HEK293 (cell line): ENCODE measurements around the gene GMDS.
A peak's percentile ranks its signal among the peaks of the same experiment; 100 is the strongest.

Experiments
- HOXA7 ChIP-seq: sonication (generic); formaldehyde crosslinking; IDR thresholded peaks from 2 replicates; pipeline ENCODE4 v1.8.1; 2022; ENCODE audit warnings: missing genetic modification reagents, borderline replicate concordance
- HOXD13 ChIP-seq: sonication (generic); formaldehyde crosslinking; IDR thresholded peaks from 2 replicates; pipeline ENCODE4 v1.8.0; 2022; ENCODE audit warnings: missing genetic modification reagents, borderline replicate concordance
- KLF16 ChIP-seq: fragments of 450-650 bp; formaldehyde crosslinking; IDR thresholded peaks from 2 replicates; pipeline ENCODE4 v1.5.1; 2017; ENCODE audit warnings: missing biosample characterization, missing genetic modification characterization
- KLF7 ChIP-seq: fragments of 450-650 bp; formaldehyde crosslinking; IDR thresholded peaks from 2 replicates; pipeline ENCODE4 v1.5.1; 2016; ENCODE audit warnings: missing biosample characterization, missing genetic modification characterization, borderline replicate concordance
- KLF9 ChIP-seq: fragments of 450-650 bp; formaldehyde crosslinking; IDR thresholded peaks from 2 replicates; pipeline ENCODE4 v1.5.1; 2016; ENCODE audit warnings: missing biosample characterization, missing genetic modification characterization, low read depth
- MEIS1 ChIP-seq: sonication (generic); formaldehyde crosslinking; IDR thresholded peaks from 2 replicates; pipeline ENCODE4 v1.8.1; 2022; ENCODE audit warnings: missing genetic modification reagents, mild to moderate bottlenecking, borderline replicate concordance
- YY1 ChIP-seq: fragments of 450-650 bp; formaldehyde crosslinking; IDR thresholded peaks from 2 replicates; pipeline ENCODE4 v1.5.1; 2018; ENCODE audit warnings: missing biosample characterization, missing genetic modification characterization
- ZFP69B ChIP-seq: fragments of 450-650 bp; formaldehyde crosslinking; IDR thresholded peaks from 2 replicates; pipeline ENCODE4 v1.5.1; 2016; ENCODE audit warnings: missing biosample characterization, missing genetic modification characterization
- ZNF138 ChIP-seq: fragments of 450-650 bp; formaldehyde crosslinking; IDR thresholded peaks from 2 replicates; pipeline ENCODE4 v1.5.1; 2016; ENCODE audit warnings: missing biosample characterization, missing genetic modification characterization, borderline replicate concordance
- ZNF146 ChIP-seq: fragments of 450-650 bp; formaldehyde crosslinking; IDR thresholded peaks from 2 replicates; pipeline ENCODE4 v1.5.1; 2016; ENCODE audit warnings: missing biosample characterization, missing genetic modification characterization
- ZNF175 ChIP-seq: fragments of 450-650 bp; formaldehyde crosslinking; IDR thresholded peaks from 2 replicates; pipeline ENCODE4 v1.5.1; 2016; ENCODE audit warnings: missing biosample characterization, missing genetic modification characterization
- ZNF2 ChIP-seq: fragments of 450-650 bp; formaldehyde crosslinking; IDR thresholded peaks from 2 replicates; pipeline ENCODE4 v1.5.1; 2016; ENCODE audit warnings: missing biosample characterization, missing genetic modification characterization
- ZNF202 ChIP-seq: fragments of 450-650 bp; formaldehyde crosslinking; IDR thresholded peaks from 2 replicates; pipeline ENCODE4 v1.5.1; 2016; ENCODE audit warnings: missing biosample characterization, missing genetic modification characterization, borderline replicate concordance
- ZNF23 ChIP-seq: fragments of 450-650 bp; formaldehyde crosslinking; IDR thresholded peaks from 2 replicates; pipeline ENCODE4 v1.5.1; 2016; ENCODE audit warnings: missing biosample characterization, missing genetic modification characterization, borderline replicate concordance
- ZNF416 ChIP-seq: fragments of 450-650 bp; formaldehyde crosslinking; IDR thresholded peaks from 2 replicates; pipeline ENCODE4 v1.5.1; 2016; ENCODE audit warnings: missing biosample characterization, missing genetic modification characterization
- ZNF423 ChIP-seq: fragments of 450-650 bp; formaldehyde crosslinking; IDR thresholded peaks from 2 replicates; pipeline ENCODE4 v1.5.1; 2016; ENCODE audit warnings: missing biosample characterization, missing genetic modification characterization
- ZNF433 ChIP-seq: fragments of 450-650 bp; formaldehyde crosslinking; IDR thresholded peaks from 2 replicates; pipeline ENCODE4 v1.5.1; 2016; ENCODE audit warnings: missing biosample characterization, missing genetic modification characterization, low read depth
- ZNF544 ChIP-seq: fragments of 450-650 bp; formaldehyde crosslinking; IDR thresholded peaks from 2 replicates; pipeline ENCODE4 v1.5.0; 2017; ENCODE audit warnings: missing biosample characterization, missing genetic modification characterization
- ZNF561 ChIP-seq: fragments of 450-650 bp; IDR thresholded peaks from 2 replicates; pipeline ENCODE4 v1.5.1; 2018; ENCODE audit warnings: missing biosample characterization, missing genetic modification characterization, borderline replicate concordance
- ZNF629 ChIP-seq: fragments of 450-650 bp; formaldehyde crosslinking; IDR thresholded peaks from 2 replicates; pipeline ENCODE4 v1.5.1; 2017; ENCODE audit warnings: missing biosample characterization, missing genetic modification characterization
- ZNF654 ChIP-seq: fragments of 450-650 bp; formaldehyde crosslinking; IDR thresholded peaks from 2 replicates; pipeline ENCODE4 v1.5.1; 2016; ENCODE audit warnings: low read depth, missing biosample characterization, missing genetic modification characterization
- ZNF677 ChIP-seq: fragments of 450-650 bp; IDR thresholded peaks from 2 replicates; pipeline ENCODE4 v1.5.0; 2018; ENCODE audit warnings: missing biosample characterization, mild to moderate bottlenecking, missing genetic modification characterization, moderate library complexity
- ZNF76 ChIP-seq: fragments of 450-650 bp; formaldehyde crosslinking; IDR thresholded peaks from 2 replicates; pipeline ENCODE4; 2016; ENCODE audit warnings: low read depth, missing biosample characterization, missing genetic modification characterization, borderline replicate concordance
- ZNF768 ChIP-seq: fragments of 450-650 bp; formaldehyde crosslinking; IDR thresholded peaks from 2 replicates; pipeline ENCODE4 v1.5.1; 2018; ENCODE audit warnings: missing biosample characterization, mild to moderate bottlenecking, missing genetic modification characterization
- ZNF776 ChIP-seq: fragments of 450-650 bp; formaldehyde crosslinking; IDR thresholded peaks from 2 replicates; pipeline ENCODE4 v1.5.0; 2017; ENCODE audit warnings: missing biosample characterization, missing genetic modification characterization, borderline replicate concordance
- ZNF837 ChIP-seq: fragments of 450-650 bp; formaldehyde crosslinking; IDR thresholded peaks from 2 replicates; pipeline ENCODE4 v1.5.1; 2016; ENCODE audit warnings: missing biosample characterization, missing genetic modification characterization
- ZXDB ChIP-seq: fragments of 450-650 bp; formaldehyde crosslinking; IDR thresholded peaks from 2 replicates; pipeline ENCODE4 v1.5.1; 2016; ENCODE audit warnings: missing biosample characterization, missing genetic modification characterization
- TF ChIP-seq, protein P1 (sequence below): fragments of 450-650 bp; formaldehyde crosslinking; IDR thresholded peaks from 2 replicates; pipeline ENCODE4 v1.5.1; 2016; ENCODE audit warnings: missing biosample characterization, missing genetic modification characterization
- TF ChIP-seq, protein P2 (sequence below): fragments of 450-650 bp; IDR thresholded peaks from 2 replicates; pipeline ENCODE4 v1.5.1; 2018; ENCODE audit warnings: missing biosample characterization, mild to moderate bottlenecking, missing genetic modification characterization
- TF ChIP-seq, protein P3 (sequence below): fragments of 450-650 bp; formaldehyde crosslinking; conservative IDR thresholded peaks from 2 replicates; pipeline ENCODE4 v1.5.1; 2016; ENCODE audit warnings: low read depth, missing biosample characterization, missing genetic modification characterization
- TF ChIP-seq, protein P4 (sequence below): fragments of 450-650 bp; formaldehyde crosslinking; IDR thresholded peaks from 2 replicates; pipeline ENCODE4 v1.5.1; 2017; ENCODE audit warnings: missing biosample characterization, missing genetic modification characterization
- TF ChIP-seq, protein P5 (sequence below): fragments of 450-650 bp; formaldehyde crosslinking; IDR thresholded peaks from 2 replicates; pipeline ENCODE4 v1.5.1; 2016; ENCODE audit warnings: missing biosample characterization, missing genetic modification characterization

Gene GMDS

DNA sequence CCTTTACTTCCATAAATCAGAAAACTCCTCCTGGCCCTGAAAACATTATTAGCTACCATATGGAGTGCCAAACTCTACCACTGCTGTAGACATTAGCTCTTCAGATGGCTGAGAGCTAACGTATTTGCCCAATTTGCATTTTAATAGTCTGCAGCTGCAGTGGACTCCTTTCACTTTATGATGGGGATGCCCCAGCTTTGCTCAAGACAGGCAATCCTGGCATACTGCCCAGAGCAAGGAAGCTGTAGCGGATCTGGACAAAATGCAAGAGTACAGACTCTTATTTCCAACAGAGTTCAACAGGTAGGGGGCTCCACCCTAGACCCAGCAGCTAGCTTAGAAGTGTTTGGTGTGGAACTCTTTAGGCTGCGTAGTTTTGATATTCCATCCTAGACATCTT, 389.0 kb downstream of the GMDS start (continued):
- TF ChIP-seq ZNF202 (tag by site-specific recombination) (no peak), ZNF23 (tag by site-specific recombination) (no peak), ZNF837 (tag by site-specific recombination) (no peak), ZNF768 (tag by site-specific recombination) (no peak), ZNF776 (tag by site-specific recombination) (no peak), HOXA7 (CRISPR knock-in tag) (no peak), ZNF629 (tag by site-specific recombination) (peak; percentile 65), KLF7 (tag by site-specific recombination) (no peak), ZNF416 (tag by site-specific recombination) (no peak), KLF16 (tag by site-specific recombination) (no peak), ZNF561 (tag by site-specific recombination) (peak; percentile 90; the same call in 1 of the 2 replicates), ZNF433 (tag by site-specific recombination) (no peak), MEIS1 (CRISPR knock-in tag) (no peak), ZNF175 (tag by site-specific recombination) (no peak), ZNF423 (no peak), ZNF76 (tag by site-specific recombination) (no peak), KLF9 (tag by site-specific recombination) (no peak), ZNF544 (tag by site-specific recombination) (no peak), ZXDB (peak; percentile 93), ZNF138 (no peak), HOXD13 (CRISPR knock-in tag) (peak; percentile 54; the same call in 1 of the 2 replicates), ZNF2 (peak; percentile 74), ZNF146 (tag by site-specific recombination) (no peak), YY1 (tag by site-specific recombination) (no peak), ZFP69B (no peak), ZNF654 (tag by site-specific recombination) (peak; percentile 9; the same call in 1 of the 2 replicates), ZNF677 (tag by site-specific recombination) (no peak)
- TF ChIP-seq, protein P1, sequence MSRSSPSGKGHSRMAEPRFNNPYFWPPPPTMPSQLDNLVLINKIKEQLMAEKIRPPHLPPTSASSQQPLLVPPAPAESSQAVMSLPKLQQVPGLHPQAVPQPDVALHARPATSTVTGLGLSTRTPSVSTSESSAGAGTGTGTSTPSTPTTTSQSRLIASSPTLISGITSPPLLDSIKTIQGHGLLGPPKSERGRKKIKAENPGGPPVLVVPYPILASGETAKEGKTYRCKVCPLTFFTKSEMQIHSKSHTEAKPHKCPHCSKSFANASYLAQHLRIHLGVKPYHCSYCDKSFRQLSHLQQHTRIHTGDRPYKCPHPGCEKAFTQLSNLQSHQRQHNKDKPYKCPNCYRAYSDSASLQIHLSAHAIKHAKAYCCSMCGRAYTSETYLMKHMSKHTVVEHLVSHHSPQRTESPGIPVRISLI (tag by site-specific recombination) = no peak
- TF ChIP-seq, protein P2, sequence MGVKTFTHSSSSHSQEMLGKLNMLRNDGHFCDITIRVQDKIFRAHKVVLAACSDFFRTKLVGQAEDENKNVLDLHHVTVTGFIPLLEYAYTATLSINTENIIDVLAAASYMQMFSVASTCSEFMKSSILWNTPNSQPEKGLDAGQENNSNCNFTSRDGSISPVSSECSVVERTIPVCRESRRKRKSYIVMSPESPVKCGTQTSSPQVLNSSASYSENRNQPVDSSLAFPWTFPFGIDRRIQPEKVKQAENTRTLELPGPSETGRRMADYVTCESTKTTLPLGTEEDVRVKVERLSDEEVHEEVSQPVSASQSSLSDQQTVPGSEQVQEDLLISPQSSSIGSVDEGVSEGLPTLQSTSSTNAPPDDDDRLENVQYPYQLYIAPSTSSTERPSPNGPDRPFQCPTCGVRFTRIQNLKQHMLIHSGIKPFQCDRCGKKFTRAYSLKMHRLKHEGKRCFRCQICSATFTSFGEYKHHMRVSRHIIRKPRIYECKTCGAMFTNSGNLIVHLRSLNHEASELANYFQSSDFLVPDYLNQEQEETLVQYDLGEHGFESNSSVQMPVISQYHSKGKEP (tag by site-specific recombination) = peak; percentile 99
- TF ChIP-seq, protein P3, sequence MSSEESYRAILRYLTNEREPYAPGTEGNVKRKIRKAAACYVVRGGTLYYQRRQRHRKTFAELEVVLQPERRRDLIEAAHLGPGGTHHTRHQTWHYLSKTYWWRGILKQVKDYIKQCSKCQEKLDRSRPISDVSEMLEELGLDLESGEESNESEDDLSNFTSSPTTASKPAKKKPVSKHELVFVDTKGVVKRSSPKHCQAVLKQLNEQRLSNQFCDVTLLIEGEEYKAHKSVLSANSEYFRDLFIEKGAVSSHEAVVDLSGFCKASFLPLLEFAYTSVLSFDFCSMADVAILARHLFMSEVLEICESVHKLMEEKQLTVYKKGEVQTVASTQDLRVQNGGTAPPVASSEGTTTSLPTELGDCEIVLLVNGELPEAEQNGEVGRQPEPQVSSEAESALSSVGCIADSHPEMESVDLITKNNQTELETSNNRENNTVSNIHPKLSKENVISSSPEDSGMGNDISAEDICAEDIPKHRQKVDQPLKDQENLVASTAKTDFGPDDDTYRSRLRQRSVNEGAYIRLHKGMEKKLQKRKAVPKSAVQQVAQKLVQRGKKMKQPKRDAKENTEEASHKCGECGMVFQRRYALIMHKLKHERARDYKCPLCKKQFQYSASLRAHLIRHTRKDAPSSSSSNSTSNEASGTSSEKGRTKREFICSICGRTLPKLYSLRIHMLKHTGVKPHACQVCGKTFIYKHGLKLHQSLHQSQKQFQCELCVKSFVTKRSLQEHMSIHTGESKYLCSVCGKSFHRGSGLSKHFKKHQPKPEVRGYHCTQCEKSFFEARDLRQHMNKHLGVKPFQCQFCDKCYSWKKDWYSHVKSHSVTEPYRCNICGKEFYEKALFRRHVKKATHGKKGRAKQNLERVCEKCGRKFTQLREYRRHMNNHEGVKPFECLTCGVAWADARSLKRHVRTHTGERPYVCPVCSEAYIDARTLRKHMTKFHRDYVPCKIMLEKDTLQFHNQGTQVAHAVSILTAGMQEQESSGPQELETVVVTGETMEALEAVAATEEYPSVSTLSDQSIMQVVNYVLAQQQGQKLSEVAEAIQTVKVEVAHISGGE (tag by site-specific recombination) = no peak
- TF ChIP-seq, protein P4, sequence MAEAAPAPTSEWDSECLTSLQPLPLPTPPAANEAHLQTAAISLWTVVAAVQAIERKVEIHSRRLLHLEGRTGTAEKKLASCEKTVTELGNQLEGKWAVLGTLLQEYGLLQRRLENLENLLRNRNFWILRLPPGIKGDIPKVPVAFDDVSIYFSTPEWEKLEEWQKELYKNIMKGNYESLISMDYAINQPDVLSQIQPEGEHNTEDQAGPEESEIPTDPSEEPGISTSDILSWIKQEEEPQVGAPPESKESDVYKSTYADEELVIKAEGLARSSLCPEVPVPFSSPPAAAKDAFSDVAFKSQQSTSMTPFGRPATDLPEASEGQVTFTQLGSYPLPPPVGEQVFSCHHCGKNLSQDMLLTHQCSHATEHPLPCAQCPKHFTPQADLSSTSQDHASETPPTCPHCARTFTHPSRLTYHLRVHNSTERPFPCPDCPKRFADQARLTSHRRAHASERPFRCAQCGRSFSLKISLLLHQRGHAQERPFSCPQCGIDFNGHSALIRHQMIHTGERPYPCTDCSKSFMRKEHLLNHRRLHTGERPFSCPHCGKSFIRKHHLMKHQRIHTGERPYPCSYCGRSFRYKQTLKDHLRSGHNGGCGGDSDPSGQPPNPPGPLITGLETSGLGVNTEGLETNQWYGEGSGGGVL (tag by site-specific recombination) = no peak
- TF ChIP-seq, protein P5, sequence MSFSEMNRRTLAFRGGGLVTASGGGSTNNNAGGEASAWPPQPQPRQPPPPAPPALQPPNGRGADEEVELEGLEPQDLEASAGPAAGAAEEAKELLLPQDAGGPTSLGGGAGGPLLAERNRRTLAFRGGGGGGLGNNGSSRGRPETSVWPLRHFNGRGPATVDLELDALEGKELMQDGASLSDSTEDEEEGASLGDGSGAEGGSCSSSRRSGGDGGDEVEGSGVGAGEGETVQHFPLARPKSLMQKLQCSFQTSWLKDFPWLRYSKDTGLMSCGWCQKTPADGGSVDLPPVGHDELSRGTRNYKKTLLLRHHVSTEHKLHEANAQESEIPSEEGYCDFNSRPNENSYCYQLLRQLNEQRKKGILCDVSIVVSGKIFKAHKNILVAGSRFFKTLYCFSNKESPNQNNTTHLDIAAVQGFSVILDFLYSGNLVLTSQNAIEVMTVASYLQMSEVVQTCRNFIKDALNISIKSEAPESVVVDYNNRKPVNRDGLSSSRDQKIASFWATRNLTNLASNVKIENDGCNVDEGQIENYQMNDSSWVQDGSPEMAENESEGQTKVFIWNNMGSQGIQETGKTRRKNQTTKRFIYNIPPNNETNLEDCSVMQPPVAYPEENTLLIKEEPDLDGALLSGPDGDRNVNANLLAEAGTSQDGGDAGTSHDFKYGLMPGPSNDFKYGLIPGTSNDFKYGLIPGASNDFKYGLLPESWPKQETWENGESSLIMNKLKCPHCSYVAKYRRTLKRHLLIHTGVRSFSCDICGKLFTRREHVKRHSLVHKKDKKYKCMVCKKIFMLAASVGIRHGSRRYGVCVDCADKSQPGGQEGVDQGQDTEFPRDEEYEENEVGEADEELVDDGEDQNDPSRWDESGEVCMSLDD (tag by site-specific recombination) = no peak
